Natural killer cell treated with Interleukin-12 subunit alpha and Interleukin-12 subunit beta and Interleukin-15 and Interleukin-18, amount 100 ng/mL, for 72 hours (primary cell): ENCODE data around the gene MS4A6A. TPM values are rescaled to one million over a fixed set of nuclear protein-coding genes. Genes with fewer than 3 reads are reported as not detected.
"Not testable (repeated sequence)": the region's sequence is repeated elsewhere in the genome, so short reads cannot be mapped to it uniquely, and the experiment has no call there.

Experiments used
- ATAC-seq, 2 donors: fragments of 150-1000 bp; cut with Tn5 transposase in 1 of 2; sonication (Bioruptor Pico), chemical (Tn5 transposase) in 1 of 2; 2 replicates each; pipeline ENCODE4 v1.10.0; 2021
- DNase-seq: peaks from one replicate; pipeline ENCODE4 v3.0.0; 2022; ENCODE audit warnings: low spot score
- H3K27ac Mint-ChIP-seq, 2 donors: 1 replicate in 1 of 2; 2 replicates in 1 of 2; pipeline ENCODE4 v1.8.0; 2022; ENCODE audit warnings: mixed read lengths in 2 of 2, mild to moderate bottlenecking in 1 of 2, moderate library complexity in 1 of 2
- H3K27me3 Mint-ChIP-seq, 2 donors: 1 replicate in 1 of 2; 2 replicates in 1 of 2; pipeline ENCODE4 v1.8.0; 2022; ENCODE audit warnings: mixed read lengths in 2 of 2
- H3K36me3 Mint-ChIP-seq: one replicate; pipeline ENCODE4 v1.8.0; 2022; ENCODE audit warnings: mixed read lengths
- H3K4me1 Mint-ChIP-seq, 2 donors: 1 replicate in 1 of 2; 2 replicates in 1 of 2; pipeline ENCODE4 v1.8.0; 2022; ENCODE audit warnings: low read depth in 2 of 2, mixed read lengths in 2 of 2, mild to moderate bottlenecking in 1 of 2
- H3K4me3 Mint-ChIP-seq: one replicate; pipeline ENCODE4 v1.8.0; 2022; ENCODE audit warnings: mixed read lengths
- H3K9me3 Mint-ChIP-seq: 2 replicates; pipeline ENCODE4 v1.8.0; 2022; ENCODE audit warnings: mixed read lengths
- total RNA-seq, 2 donors: library from RNA; stranded (reverse); gene quantifications; one replicate each; pipeline ENCODE4 v1.2.3, GENCODE V29; 2022

The MS4A6A gene
- total RNA-seq, 2 donors from 2014 or later, result not detected

DNA sequence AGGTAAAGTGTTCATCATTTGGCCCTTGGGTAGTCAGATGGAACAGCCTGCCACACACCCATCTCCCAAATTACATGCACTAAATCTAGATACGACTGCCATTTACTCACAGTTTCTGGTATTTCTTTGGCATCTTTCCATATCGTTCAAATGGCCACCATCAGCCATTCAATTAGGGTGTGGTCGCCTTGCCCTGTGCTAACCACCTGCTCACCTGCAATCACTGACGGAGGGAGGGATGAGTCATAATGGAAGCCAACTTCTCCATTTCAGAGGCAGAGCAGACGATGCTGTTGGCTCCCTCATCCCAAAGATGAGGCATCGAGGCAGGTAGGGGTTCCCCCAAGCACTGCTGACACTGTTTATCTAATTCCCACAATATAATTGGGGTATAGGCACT, 14.6 kb downstream of the MS4A6A start:
- Mint-ChIP-seq H3K27me3 (peaks cover 0 to 7% of the 10 kb centered on the region in 2 donors), H3K4me1 (peaks cover 0 to 2% of the 10 kb centered on the region in 2 donors), H3K9me3 (no peaks in the 10 kb centered on the region), H3K27ac (no peak overlapping the region), H3K36me3 (no peaks in the 10 kb centered on the region), H3K4me3 (no peak overlapping the region)
- no peak for DNase-seq
- peak in 1 of 2 donors; percentile 20 for ATAC-seq

GRCh38 chr11:60165951-60166350, 16.9 kb downstream of the MS4A6A start:
- Mint-ChIP-seq H3K9me3 (no peaks in the 10 kb centered on the region), H3K27me3 (peaks cover 10 to 12% of the 10 kb centered on the region in 2 donors), H3K36me3 (no peaks in the 10 kb centered on the region), H3K27ac (no peak overlapping the region), H3K4me3 (no peak overlapping the region), H3K4me1 (peaks cover 0 to 2% of the 10 kb centered on the region in 2 donors)
- DNase-seq, result no peak
- ATAC-seq, result no peak

- H3K4me3 Mint-ChIP-seq, result no peak overlapping the region
- H3K27ac Mint-ChIP-seq, result no peak overlapping the region
- ATAC-seq (no peak), DNase-seq (no peak)
- H3K9me3 Mint-ChIP-seq, result no peaks in the 10 kb centered on the region
- H3K4me1 Mint-ChIP-seq, result peaks cover 0 to 2% of the 10 kb centered on the region in 2 donors
- H3K36me3 Mint-ChIP-seq, result no peaks in the 10 kb centered on the region
- H3K27me3 Mint-ChIP-seq, result peaks cover 8 to 15% of the 10 kb centered on the region in 2 donors
Measured at GRCh38 chr11:60165538-60165937, 17.3 kb downstream of the MS4A6A start.

- DNase-seq, result no peak
- Mint-ChIP-seq H3K9me3 (no peaks in the 10 kb centered on the region), H3K36me3 (no peaks in the 10 kb centered on the region), H3K4me1 (peaks cover 0 to 2% of the 10 kb centered on the region in 2 donors), H3K27me3 (peaks cover 8 to 24% of the 10 kb centered on the region in 2 donors), H3K27ac (no peak overlapping the region), H3K4me3 (peak overlapping the region; percentile 33)
- peak in 1 of 2 donors; percentile 69 for ATAC-seq
Measured at GRCh38 chr11:60164550-60165075, 18.3 kb downstream of the MS4A6A start.

- no peaks in the 10 kb centered on the region for H3K4me1 Mint-ChIP-seq
- DNase-seq, result no peak
- H3K27me3 Mint-ChIP-seq, result peaks cover 6 to 33% of the 10 kb centered on the region in 2 donors
- ATAC-seq, result no peak
- H3K9me3 Mint-ChIP-seq, result no peaks in the 10 kb centered on the region
- no peak overlapping the region for H3K4me3 Mint-ChIP-seq
- no peak overlapping the region for H3K27ac Mint-ChIP-seq
- no peaks in the 10 kb centered on the region for H3K36me3 Mint-ChIP-seq
Measured at GRCh38 chr11:60161766-60162165, 21.1 kb downstream of the MS4A6A start.

- Mint-ChIP-seq H3K27ac (no peak overlapping the region), H3K27me3 (peaks cover 8 to 33% of the 10 kb centered on the region in 2 donors), H3K9me3 (no peaks in the 10 kb centered on the region), H3K4me1 (peaks cover 0 to 2% of the 10 kb centered on the region in 2 donors), H3K36me3 (no peaks in the 10 kb centered on the region), H3K4me3 (no peak overlapping the region)
- no peak for ATAC-seq
- no peak for DNase-seq
Measured at GRCh38 chr11:60161107-60161506, 21.8 kb downstream of the MS4A6A start.

- H3K4me1 Mint-ChIP-seq, result peaks cover 0 to 3% of the 10 kb centered on the region in 2 donors
- no peak for DNase-seq
- no peak overlapping the region for H3K4me3 Mint-ChIP-seq
- H3K27ac Mint-ChIP-seq, result no peak overlapping the region
- no peak for ATAC-seq
- no peaks in the 10 kb centered on the region for H3K36me3 Mint-ChIP-seq
- H3K27me3 Mint-ChIP-seq, result peaks cover 7 to 33% of the 10 kb centered on the region in 2 donors
- no peaks in the 10 kb centered on the region for H3K9me3 Mint-ChIP-seq
Measured at GRCh38 chr11:60159868-60160267, 23.0 kb downstream of the MS4A6A start.

DNA sequence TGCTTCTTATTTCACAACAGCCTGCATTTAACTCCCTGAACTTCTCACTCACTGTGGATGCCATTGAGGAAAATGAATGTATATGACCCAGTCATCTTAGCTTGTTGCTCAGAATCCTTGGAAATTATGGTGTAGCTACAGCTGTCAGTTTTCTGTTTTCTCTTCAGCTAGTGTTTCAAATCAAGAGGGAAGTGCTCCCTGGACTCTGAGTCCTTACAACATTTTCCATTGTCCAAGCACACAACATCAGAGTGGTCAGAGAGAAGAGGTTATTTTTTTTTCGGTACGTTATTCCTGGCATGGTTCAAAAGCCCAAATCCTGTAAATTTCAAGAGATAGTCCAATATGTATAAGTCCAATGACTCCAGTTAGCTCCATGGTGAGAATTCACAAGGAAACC, 23.6 kb downstream of the MS4A6A start:
- no peak overlapping the region for H3K27ac Mint-ChIP-seq
- peaks cover 7 to 33% of the 10 kb centered on the region in 2 donors for H3K27me3 Mint-ChIP-seq
- no peaks in the 10 kb centered on the region for H3K36me3 Mint-ChIP-seq
- H3K9me3 Mint-ChIP-seq, result no peaks in the 10 kb centered on the region
- no peak overlapping the region for H3K4me3 Mint-ChIP-seq
- ATAC-seq, result no peak
- no peak for DNase-seq
- H3K4me1 Mint-ChIP-seq, result peaks cover 0 to 3% of the 10 kb centered on the region in 2 donors

GRCh38 chr11:60158636-60159035, 24.2 kb downstream of the MS4A6A start:
- no peak overlapping the region for H3K27ac Mint-ChIP-seq
- H3K4me1 Mint-ChIP-seq, result peaks cover 0 to 3% of the 10 kb centered on the region in 2 donors
- peaks cover 7 to 33% of the 10 kb centered on the region in 2 donors for H3K27me3 Mint-ChIP-seq
- no peak for DNase-seq
- H3K4me3 Mint-ChIP-seq, result no peak overlapping the region
- ATAC-seq, result no peak
- H3K9me3 Mint-ChIP-seq, result no peaks in the 10 kb centered on the region
- H3K36me3 Mint-ChIP-seq, result no peaks in the 10 kb centered on the region

- Mint-ChIP-seq H3K4me3 (no peak overlapping the region), H3K27ac (no peak overlapping the region), H3K9me3 (no peaks in the 10 kb centered on the region), H3K36me3 (peaks cover 4% of the 10 kb centered on the region), H3K27me3 (peaks cover 8 to 32% of the 10 kb centered on the region in 2 donors), H3K4me1 (peaks cover 0 to 3% of the 10 kb centered on the region in 2 donors)
- ATAC-seq (no peak), DNase-seq (no peak)
Measured at GRCh38 chr11:60155931-60156330, 27.0 kb downstream of the MS4A6A start.

GRCh38 chr11:60152727-60153126, 30.2 kb downstream of the MS4A6A start:
- not testable (repeated sequence) for H3K9me3 Mint-ChIP-seq, ATAC-seq, DNase-seq, H3K36me3 Mint-ChIP-seq, H3K4me3 Mint-ChIP-seq, H3K27ac Mint-ChIP-seq, H3K4me1 Mint-ChIP-seq
- peaks cover 8 to 20% of the 10 kb centered on the region in 2 donors for H3K27me3 Mint-ChIP-seq

DNA sequence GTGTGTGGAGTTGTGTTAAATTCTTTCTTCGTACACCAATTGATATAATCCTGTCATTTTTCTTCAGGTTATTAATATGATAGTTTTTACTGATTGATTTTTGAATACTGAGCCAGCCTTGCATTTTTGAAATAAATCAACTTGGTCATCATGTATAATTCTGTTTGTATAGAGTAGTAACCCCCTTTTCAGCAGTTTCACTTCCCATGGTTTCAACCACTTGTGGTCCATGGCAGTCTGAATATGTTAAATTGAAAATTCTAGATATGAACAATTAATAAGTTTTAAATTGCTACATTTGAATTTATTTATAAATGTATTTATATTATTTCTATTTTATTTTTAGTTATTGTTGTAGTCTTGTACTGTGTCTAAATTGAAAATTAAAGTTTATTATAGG, 32.6 kb downstream of the MS4A6A start:
- Mint-ChIP-seq H3K36me3 (peaks cover 4% of the 10 kb centered on the region), H3K27ac (no peak overlapping the region), H3K4me1 (no peaks in the 10 kb centered on the region), H3K27me3 (peaks cover 7 to 12% of the 10 kb centered on the region in 2 donors), H3K4me3 (no peak overlapping the region), H3K9me3 (no peaks in the 10 kb centered on the region)
- ATAC-seq (no peak), DNase-seq (no peak)

DNA sequence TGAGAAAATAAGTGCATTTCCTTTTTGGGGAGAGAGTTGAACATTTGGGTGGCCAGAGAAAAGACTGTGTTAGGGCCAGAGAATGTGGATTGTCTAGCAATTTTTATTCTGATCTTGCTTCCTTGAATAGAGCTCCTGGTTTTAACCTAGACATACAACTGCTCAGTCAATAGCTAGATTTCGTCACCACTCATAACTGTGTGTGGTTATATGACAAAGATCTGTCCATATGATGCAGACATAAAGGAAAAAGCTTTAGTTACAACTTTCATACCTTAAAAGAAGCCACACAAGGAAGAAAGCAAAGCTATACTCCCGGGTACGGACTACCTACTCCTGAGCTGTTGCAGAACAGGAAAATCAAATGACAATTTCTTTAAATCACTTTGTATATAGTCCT, 37.2 kb downstream of the MS4A6A start:
- Mint-ChIP-seq H3K36me3 (no peaks in the 10 kb centered on the region), H3K4me1 (no peaks in the 10 kb centered on the region), H3K27ac (no peak overlapping the region), H3K4me3 (no peak overlapping the region), H3K9me3 (no peaks in the 10 kb centered on the region), H3K27me3 (peaks cover 2 to 13% of the 10 kb centered on the region in 2 donors)
- ATAC-seq (no peak), DNase-seq (no peak)

GRCh38 chr11:60143768-60144167, 39.1 kb downstream of the MS4A6A start:
- DNase-seq (no peak), ATAC-seq (no peak)
- Mint-ChIP-seq H3K9me3 (no peaks in the 10 kb centered on the region), H3K36me3 (no peaks in the 10 kb centered on the region), H3K4me3 (no peak overlapping the region), H3K4me1 (no peaks in the 10 kb centered on the region), H3K27ac (no peak overlapping the region), H3K27me3 (peaks cover 6 to 17% of the 10 kb centered on the region in 2 donors)

- no peak for ATAC-seq
- Mint-ChIP-seq H3K36me3 (no peaks in the 10 kb centered on the region), H3K27ac (no peak overlapping the region), H3K9me3 (peaks cover 4% of the 10 kb centered on the region), H3K4me3 (no peak overlapping the region), H3K27me3 (peaks cover 2 to 20% of the 10 kb centered on the region in 2 donors), H3K4me1 (no peaks in the 10 kb centered on the region)
- DNase-seq, result no peak
Measured at GRCh38 chr11:60133917-60134316, 49.0 kb downstream of the MS4A6A start.
